Ishikawa (cell line): ENCODE measurements around the gene RAB28.

Experiments
- RAD21 ChIP-seq: IDR thresholded peaks from 2 replicates; pipeline ENCODE4 v1.6.1; 2012; ENCODE audit warnings: low read depth
- REST ChIP-seq: IDR thresholded peaks from 2 replicates; pipeline ENCODE4 v1.6.1; 2012; ENCODE audit warnings: low read depth, mild to moderate bottlenecking
- TF ChIP-seq, protein P1 (sequence below): IDR thresholded peaks from 2 replicates; pipeline ENCODE4 v1.6.1; 2012

DNA sequence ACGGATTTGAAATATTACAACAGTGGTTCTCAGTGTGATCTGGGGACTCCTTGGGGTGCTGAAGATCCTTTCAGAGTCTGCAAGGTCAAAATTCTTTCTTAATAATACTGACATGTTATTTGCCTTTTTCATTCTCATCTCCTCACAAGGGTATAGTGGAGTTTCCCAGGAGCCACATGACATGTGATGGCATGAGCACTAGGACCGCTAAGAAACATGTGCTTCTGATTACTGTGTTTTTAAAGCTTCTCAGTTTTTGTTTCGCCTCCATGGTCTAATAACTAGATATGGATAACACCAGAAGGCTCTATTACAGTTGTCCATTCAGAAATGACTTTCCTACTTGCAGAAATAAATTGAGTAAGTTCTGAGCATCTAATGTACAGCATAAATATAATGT, 156.1 kb downstream of the RAB28 start:
- TF ChIP-seq RAD21 (no peak), REST (no peak)
- TF ChIP-seq, protein P1, sequence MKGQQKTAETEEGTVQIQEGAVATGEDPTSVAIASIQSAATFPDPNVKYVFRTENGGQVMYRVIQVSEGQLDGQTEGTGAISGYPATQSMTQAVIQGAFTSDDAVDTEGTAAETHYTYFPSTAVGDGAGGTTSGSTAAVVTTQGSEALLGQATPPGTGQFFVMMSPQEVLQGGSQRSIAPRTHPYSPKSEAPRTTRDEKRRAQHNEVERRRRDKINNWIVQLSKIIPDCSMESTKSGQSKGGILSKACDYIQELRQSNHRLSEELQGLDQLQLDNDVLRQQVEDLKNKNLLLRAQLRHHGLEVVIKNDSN = no peak
